NCI-H526 (cell line): Measurements from ENCODE around the gene B3GNT3.

Experiments used
- DNase-seq, 2 experiments: peaks; one replicate each; lab custom pipeline; 2025; lab: John Stamatoyannopoulos, UW

The B3GNT3 gene

DNA sequence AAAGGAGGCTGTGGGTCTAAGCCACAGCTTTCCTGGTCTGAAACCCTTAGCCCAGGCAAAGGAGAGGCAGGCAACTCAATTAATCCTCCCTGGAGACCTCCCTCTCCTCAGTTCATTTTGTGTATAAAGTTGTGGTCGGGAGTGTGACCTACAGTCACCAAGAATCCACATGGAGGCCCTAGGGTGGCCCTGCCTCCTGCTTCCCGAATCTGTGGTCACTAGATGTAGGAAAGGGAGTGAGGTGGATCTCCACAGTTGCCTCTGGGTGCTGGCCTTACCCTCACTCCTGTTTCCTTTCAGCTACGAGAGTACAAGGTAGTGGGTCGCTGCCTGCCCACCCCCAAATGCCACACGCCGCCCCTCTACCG, 66.0 kb downstream of the B3GNT3 start:
- DNase-seq, result no peak

DNA sequence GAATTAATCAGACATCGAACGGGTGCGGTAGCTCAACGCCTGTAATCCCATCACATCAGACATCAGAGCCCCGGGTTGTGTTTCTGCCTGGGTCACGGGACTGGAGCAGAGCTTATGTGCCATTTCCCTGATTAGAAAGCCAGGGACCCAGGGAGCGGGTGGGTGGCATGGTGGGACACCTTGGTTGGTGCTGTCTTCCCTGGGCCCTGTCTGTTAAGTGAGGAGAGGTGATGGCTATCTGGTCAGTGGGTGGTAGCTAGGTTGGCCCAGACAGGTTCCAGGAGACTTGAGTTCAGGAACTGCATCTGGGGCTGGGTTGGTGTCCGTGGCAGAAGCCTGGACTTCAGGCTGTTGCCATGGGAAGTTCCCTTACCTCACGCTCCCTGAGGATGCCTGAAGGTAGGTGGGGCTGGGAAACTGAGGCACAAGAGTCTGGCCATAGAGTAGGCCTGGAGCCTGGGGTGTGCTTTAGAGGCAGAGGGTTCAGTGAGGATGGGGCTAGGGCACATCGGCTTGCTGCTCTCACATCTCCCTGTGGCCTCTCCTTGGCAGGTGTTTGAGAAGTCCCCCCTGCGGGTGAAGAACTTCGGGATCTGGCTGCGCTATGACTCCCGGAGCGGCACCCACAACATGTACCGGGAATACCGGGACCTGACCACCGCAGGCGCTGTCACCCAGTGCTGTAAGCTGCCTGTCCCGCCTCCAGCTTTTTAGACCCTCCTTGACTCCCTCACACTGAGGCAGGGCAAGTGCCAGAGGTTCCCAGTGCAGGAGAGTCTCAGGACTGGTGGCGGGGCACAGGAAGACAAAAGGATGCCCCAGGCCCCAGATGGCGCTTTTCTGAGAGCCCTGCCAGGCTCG, 66.8 kb downstream of the B3GNT3 start:
- DNase-seq, result no peak

DNA sequence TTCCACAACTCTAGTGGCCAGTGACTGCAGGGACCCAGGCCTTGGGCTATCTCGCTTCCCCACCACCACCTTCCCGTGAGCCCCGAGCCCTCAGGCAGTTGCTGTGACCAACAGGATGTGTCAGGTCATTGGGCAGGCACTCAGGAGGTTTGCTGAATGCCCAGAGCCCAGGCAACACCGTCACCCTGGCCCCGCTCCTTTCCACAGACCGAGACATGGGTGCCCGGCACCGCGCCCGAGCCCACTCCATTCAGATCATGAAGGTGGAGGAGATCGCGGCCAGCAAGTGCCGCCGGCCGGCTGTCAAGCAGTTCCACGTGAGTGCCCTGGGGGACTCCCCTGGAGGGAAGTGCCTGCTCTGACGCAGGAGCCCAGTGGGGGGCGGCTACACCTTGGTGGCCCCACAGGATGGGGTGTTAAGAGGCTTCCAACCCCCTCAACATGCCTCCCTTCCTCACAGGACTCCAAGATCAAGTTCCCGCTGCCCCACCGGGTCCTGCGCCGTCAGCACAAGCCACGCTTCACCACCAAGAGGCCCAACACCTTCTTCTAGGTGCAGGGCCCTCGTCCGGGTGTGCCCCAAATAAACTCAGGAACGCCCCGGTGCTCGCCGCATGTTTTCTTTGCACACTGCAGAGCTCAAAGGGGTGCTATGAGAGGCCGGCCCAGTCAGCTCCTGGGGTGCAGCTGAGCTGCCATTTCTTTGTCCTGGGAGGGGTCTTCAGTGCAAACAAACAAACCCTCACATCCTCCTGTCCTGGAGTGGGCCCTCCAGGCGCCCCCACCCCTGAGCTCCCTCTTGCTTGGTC, 68.0 kb downstream of the B3GNT3 start:
- no peak for DNase-seq
